Body of pancreas (tissue), 4 donors: ENCODE results near the gene ARF5.

Experiments
- POLR2A ChIP-seq, 3 donors: fragments of 450-650 bp; IDR thresholded peaks; one replicate each; pipeline ENCODE4 v1.6.1; 2016; ENCODE audit warnings: antibody characterized with exemption in 3 of 3, mild to moderate bottlenecking in 2 of 3
- TF ChIP-seq, protein P1 (sequence below), 7 experiments: fragments of 450-650 bp in 4 of 7; fragments of 200-600 bp in 3 of 7; sonication (generic) in 3 of 7; IDR thresholded peaks; one replicate each; pipeline ENCODE4 v1.5.1; 2016 to 2019; ENCODE audit warnings: antibody characterized with exemption in 7 of 7

DNA sequence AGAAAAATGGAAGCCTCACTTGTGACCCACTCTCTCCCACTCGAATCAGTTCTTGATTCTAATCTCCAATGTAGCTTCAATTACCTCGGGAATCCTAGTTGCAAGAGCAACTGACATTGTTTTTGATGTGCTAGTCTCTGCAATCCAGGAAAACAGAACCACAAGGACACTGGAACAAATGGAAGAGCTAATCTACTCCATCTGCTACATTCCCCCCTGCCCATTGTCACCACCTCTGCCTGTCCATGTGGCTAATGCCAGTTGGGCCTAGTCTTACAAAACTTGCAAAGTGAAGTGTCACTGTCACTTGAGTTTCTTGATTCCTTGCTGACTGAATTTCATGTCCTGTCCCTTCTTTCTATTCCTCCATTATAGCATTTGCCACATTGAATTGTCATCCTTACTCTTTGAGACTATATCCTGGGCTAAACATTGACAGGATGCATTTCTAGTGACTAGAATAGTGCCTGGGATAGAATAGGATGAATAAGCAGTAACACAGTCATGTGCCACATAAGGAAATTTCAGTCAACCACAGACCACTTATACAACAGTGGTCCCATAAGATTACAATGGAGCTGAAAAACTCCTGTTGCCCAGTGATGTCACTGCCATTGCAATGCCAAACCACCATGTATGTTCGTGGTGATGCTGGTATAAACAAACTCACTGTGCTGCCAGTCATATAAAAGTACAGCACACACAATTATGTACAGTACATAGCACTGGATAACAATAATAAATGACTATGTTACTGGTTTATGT, 16.3 kb upstream of the ARF5 start:
- TF ChIP-seq, protein P1, sequence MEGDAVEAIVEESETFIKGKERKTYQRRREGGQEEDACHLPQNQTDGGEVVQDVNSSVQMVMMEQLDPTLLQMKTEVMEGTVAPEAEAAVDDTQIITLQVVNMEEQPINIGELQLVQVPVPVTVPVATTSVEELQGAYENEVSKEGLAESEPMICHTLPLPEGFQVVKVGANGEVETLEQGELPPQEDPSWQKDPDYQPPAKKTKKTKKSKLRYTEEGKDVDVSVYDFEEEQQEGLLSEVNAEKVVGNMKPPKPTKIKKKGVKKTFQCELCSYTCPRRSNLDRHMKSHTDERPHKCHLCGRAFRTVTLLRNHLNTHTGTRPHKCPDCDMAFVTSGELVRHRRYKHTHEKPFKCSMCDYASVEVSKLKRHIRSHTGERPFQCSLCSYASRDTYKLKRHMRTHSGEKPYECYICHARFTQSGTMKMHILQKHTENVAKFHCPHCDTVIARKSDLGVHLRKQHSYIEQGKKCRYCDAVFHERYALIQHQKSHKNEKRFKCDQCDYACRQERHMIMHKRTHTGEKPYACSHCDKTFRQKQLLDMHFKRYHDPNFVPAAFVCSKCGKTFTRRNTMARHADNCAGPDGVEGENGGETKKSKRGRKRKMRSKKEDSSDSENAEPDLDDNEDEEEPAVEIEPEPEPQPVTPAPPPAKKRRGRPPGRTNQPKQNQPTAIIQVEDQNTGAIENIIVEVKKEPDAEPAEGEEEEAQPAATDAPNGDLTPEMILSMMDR (IDR thresholded peaks at IDR 0.05), result no peak
- no peak for TF ChIP-seq POLR2A (IDR thresholded peaks at IDR 0.05)
